GM23338 (cell line): ENCODE data around the gene PLA2R1. TPM values are rescaled to one million over a fixed set of nuclear protein-coding genes. Genes with fewer than 3 reads are reported as not detected.

Source experiments
- ATAC-seq: fragments of 200-7000 bp; cut with Tn5 transposase; 3 replicates; pipeline ENCODE4 v1.9.1; 2020
- DNase-seq: peaks from one replicate; pipeline ENCODE4 v3.0.0-alpha.2; 2015; ENCODE audit warnings: low spot score
- H2AFZ ChIP-seq: fragments of 200-600 bp; sonication (generic); 2 replicates; pipeline ENCODE4 v1.8.0; 2016; ENCODE audit warnings: antibody characterized with exemption, mild to moderate bottlenecking, moderate library complexity
- H3F3A ChIP-seq: fragments of 200-600 bp; sonication (generic); replicated peaks from 2 replicates; pipeline ENCODE4 v1.8.0; 2017; ENCODE audit warnings: antibody characterized with exemption, mixed run types, low read depth
- H3K27ac ChIP-seq: fragments of 200-600 bp; sonication (generic); 2 replicates; pipeline ENCODE4 v1.6.1; 2016; ENCODE audit warnings: low read depth
- H3K27me3 ChIP-seq: fragments of 200-600 bp; sonication (generic); 2 replicates; pipeline ENCODE4 v1.8.0; 2016; ENCODE audit warnings: mild to moderate bottlenecking, mixed run types, moderate library complexity; ENCODE audit not compliant: insufficient read depth
- H3K36me3 ChIP-seq: fragments of 200-600 bp; sonication (generic); 2 replicates; pipeline ENCODE4 v1.8.0; 2016; ENCODE audit warnings: mild to moderate bottlenecking; ENCODE audit not compliant: insufficient read depth
- H3K4me1 ChIP-seq: fragments of 200-600 bp; sonication (generic); 2 replicates; pipeline ENCODE4 v1.8.0; 2016; ENCODE audit warnings: mild to moderate bottlenecking, moderate library complexity; ENCODE audit not compliant: insufficient read depth
- H3K4me2 ChIP-seq: fragments of 200-600 bp; sonication (generic); 2 replicates; pipeline ENCODE4 v1.7.1; 2017; ENCODE audit warnings: mixed run types
- H3K4me3 ChIP-seq: fragments of 200-600 bp; sonication (generic); 2 replicates; pipeline ENCODE4 v1.6.1; 2016; ENCODE audit warnings: mixed run types
- H3K79me2 ChIP-seq: fragments of 200-600 bp; sonication (generic); replicated peaks from 2 replicates; pipeline ENCODE4 v1.8.0; 2017; ENCODE audit warnings: mild to moderate bottlenecking; ENCODE audit not compliant: insufficient read depth
- H3K9me2 ChIP-seq: fragments of 200-600 bp; sonication (generic); 2 replicates; pipeline ENCODE4 v1.8.0; 2017; ENCODE audit not compliant: insufficient read depth
- H4K20me1 ChIP-seq: fragments of 200-600 bp; sonication (generic); replicated peaks from 2 replicates; pipeline ENCODE4 v1.8.0; 2017; ENCODE audit warnings: mild to moderate bottlenecking; ENCODE audit not compliant: insufficient read depth
- H3K27ac Mint-ChIP-seq: 2 replicates; pipeline ENCODE4 v1.8.0; 2020; ENCODE audit warnings: inconsistent platforms, mild to moderate bottlenecking, moderate library complexity, mixed read lengths
- H3K27me3 Mint-ChIP-seq: 3 replicates; pipeline ENCODE4 v1.8.0; 2022; ENCODE audit warnings: low read depth, mild to moderate bottlenecking, moderate library complexity, mixed read lengths, inconsistent platforms; ENCODE audit not compliant: insufficient read depth, poor library complexity
- H3K36me3 Mint-ChIP-seq: 3 replicates; pipeline ENCODE4 v1.8.0; 2021; ENCODE audit warnings: low read depth, mild to moderate bottlenecking, inconsistent platforms, moderate library complexity, mixed read lengths
- H3K4me1 Mint-ChIP-seq: 3 replicates; pipeline ENCODE4 v1.8.0; 2020; ENCODE audit warnings: mild to moderate bottlenecking, inconsistent platforms, mixed read lengths
- H3K4me3 Mint-ChIP-seq: 3 replicates; pipeline ENCODE4 v1.8.0; 2021; ENCODE audit warnings: moderate library complexity, mild to moderate bottlenecking, inconsistent platforms, mixed read lengths
- H3K9me3 Mint-ChIP-seq: 3 replicates; pipeline ENCODE4 v1.8.0; 2020; ENCODE audit warnings: moderate library complexity, mild to moderate bottlenecking, inconsistent platforms, mixed read lengths
- CREB1 ChIP-seq: fragments of 250-450 bp; sonication (Bioruptor Pico); IDR thresholded peaks from 2 replicates; pipeline ENCODE4 v1.5.0; 2020; ENCODE audit warnings: low read depth, mild to moderate bottlenecking, moderate library complexity
- ETS1 ChIP-seq: IDR thresholded peaks from 2 replicates; pipeline ENCODE4 v1.6.1; 2016; ENCODE audit warnings: antibody characterized with exemption
- EZH2 ChIP-seq: fragments of 200-600 bp; sonication (generic); IDR thresholded peaks from one replicate; pipeline ENCODE4 v1.8.0; 2017; ENCODE audit warnings: antibody characterized with exemption, mild to moderate bottlenecking, low read depth; ENCODE audit not compliant: unreplicated experiment
- EZH2phosphoT487 ChIP-seq: fragments of 200-600 bp; sonication (generic); IDR thresholded peaks from one replicate; pipeline ENCODE4 v1.8.1; 2018; ENCODE audit warnings: antibody characterized with exemption; ENCODE audit not compliant: unreplicated experiment
- JUNB ChIP-seq: IDR thresholded peaks from one replicate; pipeline ENCODE4 v1.6.1; 2016; ENCODE audit warnings: antibody characterized with exemption; ENCODE audit not compliant: unreplicated experiment
- NANOG ChIP-seq: IDR thresholded peaks from 2 replicates; pipeline ENCODE4 v1.6.1; 2016; ENCODE audit warnings: antibody characterized with exemption, borderline replicate concordance
- POLR2AphosphoS5 ChIP-seq: IDR thresholded peaks from 2 replicates; pipeline ENCODE4 v1.6.1; 2016; ENCODE audit warnings: antibody characterized with exemption, low read depth
- REST ChIP-seq: IDR thresholded peaks from one replicate; pipeline ENCODE4 v1.6.1; 2018; ENCODE audit warnings: antibody characterized with exemption; ENCODE audit not compliant: unreplicated experiment
- STAT1 ChIP-seq: IDR thresholded peaks from one replicate; pipeline ENCODE4 v1.6.1; 2016; ENCODE audit warnings: antibody characterized with exemption; ENCODE audit not compliant: unreplicated experiment
- ZNF114 ChIP-seq: fragments of 250-450 bp; sonication (Bioruptor Pico); IDR thresholded peaks from 2 replicates; pipeline ENCODE4 v1.5.0; 2020; ENCODE audit warnings: mild to moderate bottlenecking, moderate library complexity
- ZNF331 ChIP-seq: fragments of 250-450 bp; sonication (Bioruptor Pico); IDR thresholded peaks from 2 replicates; pipeline ENCODE4 v1.5.0; 2020; ENCODE audit warnings: low read depth, mild to moderate bottlenecking, moderate library complexity
- polyA plus RNA-seq: library from polyadenylated mRNA; unstranded; fragments of >200 nt; fragmentation: Nextera tagmentation; extraction: Ambion mirVana; gene quantifications from 2 replicates; pipeline ENCODE4 v1.2.1, GENCODE V29; 2016
- total RNA-seq: library from RNA; depleted of rRNA; stranded (reverse); fragments of >200 nt; shearing (Covaris generic); gene quantifications from 2 replicates; pipeline ENCODE4 v1.2.3, GENCODE V29; 2014
- TF ChIP-seq, protein P1 (sequence below), 2 experiments: fragments of 200-600 bp in 1 of 2; sonication (generic) in 1 of 2; conservative IDR thresholded peaks; 2 replicates each; pipeline versions ENCODE4 v1.5.1 to v1.6.1; 2016 to 2017; ENCODE audit warnings: antibody characterized with exemption in 2 of 2, low read depth in 2 of 2, mild to moderate bottlenecking in 2 of 2, moderate library complexity in 1 of 2
- TF ChIP-seq, protein P2 (sequence below): fragments of 250-450 bp; sonication (Bioruptor Pico); IDR thresholded peaks from 2 replicates; pipeline ENCODE4 v1.5.0; 2020; ENCODE audit warnings: mild to moderate bottlenecking, moderate library complexity

The PLA2R1 gene
- total and polyA plus RNA-seq, 2 experiments from 2014 or later = 0.57 to 1.2 TPM

DNA sequence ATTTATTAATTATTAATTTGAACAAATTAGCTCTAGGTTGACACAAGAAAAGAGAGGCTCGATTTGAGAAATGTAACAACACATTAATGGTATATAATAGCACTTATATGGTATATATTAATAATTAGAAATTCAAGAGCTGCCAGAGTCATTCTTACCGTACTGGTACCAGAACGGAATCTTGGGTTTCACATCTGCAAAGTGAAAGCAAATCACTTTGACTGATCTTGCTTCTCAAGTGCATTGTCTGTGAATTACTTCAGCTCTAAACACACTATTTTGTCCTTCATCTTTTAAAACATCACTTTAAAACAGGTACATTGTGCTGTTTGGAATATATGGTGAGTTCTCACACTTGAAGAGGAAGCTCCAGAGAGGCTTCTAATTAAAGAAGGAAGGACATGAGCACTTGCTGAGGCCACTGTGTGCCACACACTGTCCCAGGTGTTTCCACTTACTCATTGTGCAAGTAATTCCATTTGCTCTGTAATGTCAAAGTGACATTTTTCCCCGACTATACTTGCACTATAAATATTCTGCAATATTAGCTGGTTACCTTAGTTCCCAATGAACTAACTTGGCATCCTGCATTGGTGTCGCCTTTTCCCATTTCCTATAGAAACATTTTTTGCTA, 85.8 kb downstream of the PLA2R1 start:
- Mint-ChIP-seq H3K4me1 (no peaks in the 10 kb centered on the region), H3K36me3 (no peaks in the 10 kb centered on the region), H3K27ac (no peak overlapping the region), H3K27me3 (no peaks in the 10 kb centered on the region), H3K9me3 (no peaks in the 10 kb centered on the region), H3K4me3 (no peak overlapping the region)
- Histone ChIP-seq H2AFZ (no peak overlapping the region), H3F3A (no peaks in the 10 kb centered on the region), H3K79me2 (no peaks in the 10 kb centered on the region), H3K27me3 (no peaks in the 10 kb centered on the region), H4K20me1 (no peaks in the 10 kb centered on the region), H3K36me3 (no peaks in the 10 kb centered on the region), H3K9me2 (peaks cover 4% of the 10 kb centered on the region; the same call in 1 of the 2 replicates), H3K27ac (no peak overlapping the region), H3K4me2 (no peak overlapping the region), H3K4me1 (no peaks in the 10 kb centered on the region), H3K4me3 (no peak overlapping the region)
- no peak for TF ChIP-seq EZH2phosphoT487
- TF ChIP-seq, protein P1, sequence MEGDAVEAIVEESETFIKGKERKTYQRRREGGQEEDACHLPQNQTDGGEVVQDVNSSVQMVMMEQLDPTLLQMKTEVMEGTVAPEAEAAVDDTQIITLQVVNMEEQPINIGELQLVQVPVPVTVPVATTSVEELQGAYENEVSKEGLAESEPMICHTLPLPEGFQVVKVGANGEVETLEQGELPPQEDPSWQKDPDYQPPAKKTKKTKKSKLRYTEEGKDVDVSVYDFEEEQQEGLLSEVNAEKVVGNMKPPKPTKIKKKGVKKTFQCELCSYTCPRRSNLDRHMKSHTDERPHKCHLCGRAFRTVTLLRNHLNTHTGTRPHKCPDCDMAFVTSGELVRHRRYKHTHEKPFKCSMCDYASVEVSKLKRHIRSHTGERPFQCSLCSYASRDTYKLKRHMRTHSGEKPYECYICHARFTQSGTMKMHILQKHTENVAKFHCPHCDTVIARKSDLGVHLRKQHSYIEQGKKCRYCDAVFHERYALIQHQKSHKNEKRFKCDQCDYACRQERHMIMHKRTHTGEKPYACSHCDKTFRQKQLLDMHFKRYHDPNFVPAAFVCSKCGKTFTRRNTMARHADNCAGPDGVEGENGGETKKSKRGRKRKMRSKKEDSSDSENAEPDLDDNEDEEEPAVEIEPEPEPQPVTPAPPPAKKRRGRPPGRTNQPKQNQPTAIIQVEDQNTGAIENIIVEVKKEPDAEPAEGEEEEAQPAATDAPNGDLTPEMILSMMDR (conservative IDR thresholded peaks at IDR 0.05; ENCODE audit: low read depth in 2 of 2) = no peak
- no peak for TF ChIP-seq ZNF114 (CRISPR knock-in tag)
- TF ChIP-seq, protein P2, sequence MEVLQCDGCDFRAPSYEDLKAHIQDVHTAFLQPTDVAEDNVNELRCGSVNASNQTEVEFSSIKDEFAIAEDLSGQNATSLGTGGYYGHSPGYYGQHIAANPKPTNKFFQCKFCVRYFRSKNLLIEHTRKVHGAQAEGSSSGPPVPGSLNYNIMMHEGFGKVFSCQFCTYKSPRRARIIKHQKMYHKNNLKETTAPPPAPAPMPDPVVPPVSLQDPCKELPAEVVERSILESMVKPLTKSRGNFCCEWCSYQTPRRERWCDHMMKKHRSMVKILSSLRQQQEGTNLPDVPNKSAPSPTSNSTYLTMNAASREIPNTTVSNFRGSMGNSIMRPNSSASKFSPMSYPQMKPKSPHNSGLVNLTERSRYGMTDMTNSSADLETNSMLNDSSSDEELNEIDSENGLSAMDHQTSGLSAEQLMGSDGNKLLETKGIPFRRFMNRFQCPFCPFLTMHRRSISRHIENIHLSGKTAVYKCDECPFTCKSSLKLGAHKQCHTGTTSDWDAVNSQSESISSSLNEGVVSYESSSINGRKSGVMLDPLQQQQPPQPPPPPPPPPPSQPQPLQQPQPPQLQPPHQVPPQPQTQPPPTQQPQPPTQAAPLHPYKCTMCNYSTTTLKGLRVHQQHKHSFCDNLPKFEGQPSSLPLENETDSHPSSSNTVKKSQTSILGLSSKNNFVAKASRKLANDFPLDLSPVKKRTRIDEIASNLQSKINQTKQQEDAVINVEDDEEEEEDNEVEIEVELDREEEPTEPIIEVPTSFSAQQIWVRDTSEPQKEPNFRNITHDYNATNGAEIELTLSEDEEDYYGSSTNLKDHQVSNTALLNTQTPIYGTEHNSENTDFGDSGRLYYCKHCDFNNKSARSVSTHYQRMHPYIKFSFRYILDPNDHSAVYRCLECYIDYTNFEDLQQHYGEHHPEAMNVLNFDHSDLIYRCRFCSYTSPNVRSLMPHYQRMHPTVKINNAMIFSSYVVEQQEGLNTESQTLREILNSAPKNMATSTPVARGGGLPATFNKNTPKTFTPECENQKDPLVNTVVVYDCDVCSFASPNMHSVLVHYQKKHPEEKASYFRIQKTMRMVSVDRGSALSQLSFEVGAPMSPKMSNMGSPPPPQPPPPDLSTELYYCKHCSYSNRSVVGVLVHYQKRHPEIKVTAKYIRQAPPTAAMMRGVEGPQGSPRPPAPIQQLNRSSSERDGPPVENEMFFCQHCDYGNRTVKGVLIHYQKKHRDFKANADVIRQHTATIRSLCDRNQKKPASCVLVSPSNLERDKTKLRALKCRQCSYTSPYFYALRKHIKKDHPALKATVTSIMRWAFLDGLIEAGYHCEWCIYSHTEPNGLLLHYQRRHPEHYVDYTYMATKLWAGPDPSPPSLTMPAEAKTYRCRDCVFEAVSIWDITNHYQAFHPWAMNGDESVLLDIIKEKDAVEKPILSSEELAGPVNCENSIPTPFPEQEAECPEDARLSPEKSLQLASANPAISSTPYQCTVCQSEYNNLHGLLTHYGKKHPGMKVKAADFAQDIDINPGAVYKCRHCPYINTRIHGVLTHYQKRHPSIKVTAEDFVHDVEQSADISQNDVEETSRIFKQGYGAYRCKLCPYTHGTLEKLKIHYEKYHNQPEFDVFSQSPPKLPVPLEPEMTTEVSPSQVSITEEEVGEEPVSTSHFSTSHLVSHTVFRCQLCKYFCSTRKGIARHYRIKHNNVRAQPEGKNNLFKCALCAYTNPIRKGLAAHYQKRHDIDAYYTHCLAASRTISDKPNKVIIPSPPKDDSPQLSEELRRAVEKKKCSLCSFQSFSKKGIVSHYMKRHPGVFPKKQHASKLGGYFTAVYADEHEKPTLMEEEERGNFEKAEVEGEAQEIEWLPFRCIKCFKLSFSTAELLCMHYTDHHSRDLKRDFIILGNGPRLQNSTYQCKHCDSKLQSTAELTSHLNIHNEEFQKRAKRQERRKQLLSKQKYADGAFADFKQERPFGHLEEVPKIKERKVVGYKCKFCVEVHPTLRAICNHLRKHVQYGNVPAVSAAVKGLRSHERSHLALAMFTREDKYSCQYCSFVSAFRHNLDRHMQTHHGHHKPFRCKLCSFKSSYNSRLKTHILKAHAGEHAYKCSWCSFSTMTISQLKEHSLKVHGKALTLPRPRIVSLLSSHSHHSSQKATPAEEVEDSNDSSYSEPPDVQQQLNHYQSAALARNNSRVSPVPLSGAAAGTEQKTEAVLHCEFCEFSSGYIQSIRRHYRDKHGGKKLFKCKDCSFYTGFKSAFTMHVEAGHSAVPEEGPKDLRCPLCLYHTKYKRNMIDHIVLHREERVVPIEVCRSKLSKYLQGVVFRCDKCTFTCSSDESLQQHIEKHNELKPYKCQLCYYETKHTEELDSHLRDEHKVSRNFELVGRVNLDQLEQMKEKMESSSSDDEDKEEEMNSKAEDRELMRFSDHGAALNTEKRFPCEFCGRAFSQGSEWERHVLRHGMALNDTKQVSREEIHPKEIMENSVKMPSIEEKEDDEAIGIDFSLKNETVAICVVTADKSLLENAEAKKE (CRISPR knock-in tag) = no peak
- no peak for TF ChIP-seq CREB1 (CRISPR knock-in tag)
- TF ChIP-seq NANOG = no peak
- TF ChIP-seq EZH2 = no peak
- no peak for TF ChIP-seq REST
- TF ChIP-seq ETS1 = no peak
- no peak for TF ChIP-seq STAT1
- no peak for TF ChIP-seq JUNB
- TF ChIP-seq ZNF331 (CRISPR knock-in tag) = no peak
- no peak for TF ChIP-seq POLR2AphosphoS5
- ATAC-seq (no peak), DNase-seq (no peak)
